HUES48 (cell line): ENCODE data around the gene ETV2.

ENCODE experiments used
- H3K27ac ChIP-seq: one replicate; pipeline ENCODE4 v1.7.0; 2013; ENCODE audit warnings: low read depth, low read length, inconsistent platforms
- H3K27me3 ChIP-seq: 2 replicates; pipeline ENCODE4 v1.6.1; 2013; ENCODE audit warnings: mild to moderate bottlenecking, low read length; ENCODE audit not compliant: control insufficient read depth, insufficient read depth
- H3K36me3 ChIP-seq: 2 replicates; pipeline ENCODE4 v1.6.1; 2013; ENCODE audit warnings: low read length; ENCODE audit not compliant: control insufficient read depth, insufficient read depth
- H3K4me1 ChIP-seq: 2 replicates; pipeline ENCODE4 v1.6.1; 2013; ENCODE audit warnings: mild to moderate bottlenecking, low read length; ENCODE audit not compliant: control insufficient read depth, insufficient read depth
- H3K4me3 ChIP-seq: 2 replicates; pipeline ENCODE4 v1.5.1; 2013; ENCODE audit warnings: mild to moderate bottlenecking, low read depth, low read length
- H3K9ac ChIP-seq: 2 replicates; pipeline ENCODE4 v1.6.1; 2013; ENCODE audit warnings: mild to moderate bottlenecking, low read depth, low read length, moderate library complexity
- H3K9me3 ChIP-seq: 2 replicates; pipeline ENCODE4 v1.6.1; 2013; ENCODE audit warnings: low read length; ENCODE audit not compliant: control insufficient read depth, insufficient read depth

The ETV2 gene

DNA sequence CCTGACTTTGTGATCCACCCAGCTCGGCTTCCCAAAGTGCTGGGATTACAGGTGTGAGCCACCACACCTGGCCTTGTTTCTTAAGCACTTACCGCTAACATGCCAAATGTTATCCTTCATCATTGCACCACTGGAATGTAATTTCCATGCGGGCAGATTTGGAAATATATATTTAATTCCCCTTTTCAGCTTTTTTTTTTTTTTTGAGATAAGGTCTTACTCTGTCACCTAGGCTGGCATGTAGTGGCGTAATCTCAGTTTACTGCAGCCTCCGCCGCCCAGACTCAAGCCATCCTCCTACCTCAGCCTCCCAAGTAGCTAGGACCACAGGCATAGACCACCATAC, 20.4 kb downstream of the ETV2 start:
- Histone ChIP-seq H3K9ac (no peak overlapping the region), H3K9me3 (no peaks in the 10 kb centered on the region), H3K27me3 (no peaks in the 10 kb centered on the region), H3K27ac (no peak overlapping the region), H3K4me1 (no peaks in the 10 kb centered on the region), H3K4me3 (no peak overlapping the region), H3K36me3 (peaks cover 39% of the 10 kb centered on the region)

DNA sequence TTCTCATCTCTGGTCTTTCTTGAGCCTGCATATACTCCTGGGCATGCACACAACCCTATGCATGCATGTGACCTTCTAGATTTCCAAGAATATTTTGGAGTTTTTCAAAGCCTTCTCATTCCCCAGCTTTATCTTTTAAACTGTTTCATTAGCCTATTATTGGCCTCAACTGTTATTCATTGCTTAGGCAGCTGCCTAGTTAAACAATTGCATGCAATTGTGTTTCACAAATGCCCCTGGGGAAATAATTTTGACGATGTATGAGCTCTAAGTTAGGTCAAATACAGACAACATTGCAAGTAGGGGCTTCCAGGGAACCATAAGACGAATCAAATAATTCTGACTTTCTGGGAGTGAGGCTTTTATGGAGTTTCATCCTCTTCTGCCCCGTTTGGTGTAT, 22.4 kb downstream of the ETV2 start:
- H3K27me3 ChIP-seq = no peaks in the 10 kb centered on the region
- H3K9me3 ChIP-seq = no peaks in the 10 kb centered on the region
- H3K4me3 ChIP-seq = no peak overlapping the region
- H3K27ac ChIP-seq = no peak overlapping the region
- peaks cover 19% of the 10 kb centered on the region for H3K36me3 ChIP-seq
- no peaks in the 10 kb centered on the region for H3K4me1 ChIP-seq
- H3K9ac ChIP-seq = no peak overlapping the region

DNA sequence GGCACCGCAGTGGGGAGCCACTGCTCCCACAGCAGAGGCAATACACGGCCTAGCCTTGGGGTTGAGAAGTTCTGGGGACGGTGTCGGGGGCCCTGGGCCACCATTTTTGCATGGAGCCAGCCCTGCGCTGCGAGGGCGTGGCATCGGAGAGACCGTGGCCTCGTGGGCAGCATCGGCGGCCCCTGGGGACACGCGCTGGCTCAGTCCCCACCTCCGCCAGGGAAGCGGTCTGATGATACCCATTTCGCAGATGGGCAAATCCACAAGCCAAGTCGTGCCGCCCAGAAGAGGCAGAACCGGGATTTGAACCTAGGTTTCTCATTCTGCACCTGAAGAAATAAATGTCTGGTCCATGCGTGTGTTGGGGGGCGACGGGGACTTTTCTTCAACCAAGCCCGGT, 23.6 kb downstream of the ETV2 start:
- no peak overlapping the region for H3K4me3 ChIP-seq
- no peak overlapping the region for H3K27ac ChIP-seq
- H3K9ac ChIP-seq = no peak overlapping the region

DNA sequence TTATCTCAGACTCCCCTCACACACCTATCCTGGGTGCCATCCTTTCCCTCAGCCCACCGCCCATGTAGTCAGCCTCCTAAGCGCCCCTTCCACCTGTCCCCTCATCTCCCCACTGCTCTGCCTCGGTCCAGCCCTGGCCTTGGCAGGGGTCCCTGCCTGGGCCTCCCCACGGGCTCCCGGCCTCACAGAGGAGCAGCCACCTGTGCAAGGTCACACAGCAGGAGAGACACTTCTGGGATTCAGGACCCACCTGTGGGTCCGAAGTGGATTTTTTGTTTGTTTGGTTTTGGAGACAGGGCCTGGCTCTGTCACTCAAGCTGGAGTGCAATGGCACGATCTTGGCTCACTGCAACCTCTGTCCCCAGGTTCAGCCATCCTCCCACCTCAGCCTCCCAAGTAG, 24.1 kb downstream of the ETV2 start:
- H3K27me3 ChIP-seq = no peaks in the 10 kb centered on the region
- H3K4me3 ChIP-seq = no peak overlapping the region
- H3K36me3 ChIP-seq = peaks cover 8% of the 10 kb centered on the region; the same call in 1 of the 2 replicates
- no peaks in the 10 kb centered on the region for H3K4me1 ChIP-seq
- H3K9ac ChIP-seq = no peak overlapping the region
- no peak overlapping the region for H3K27ac ChIP-seq
- H3K9me3 ChIP-seq = no peaks in the 10 kb centered on the region

More for the DNA sequence above, 23.6 kb downstream of the ETV2 start:
- H3K4me1 ChIP-seq = no peaks in the 10 kb centered on the region
- peaks cover 8% of the 10 kb centered on the region; the same call in 1 of the 2 replicates for H3K36me3 ChIP-seq
- H3K27me3 ChIP-seq = no peaks in the 10 kb centered on the region
- no peaks in the 10 kb centered on the region for H3K9me3 ChIP-seq

DNA sequence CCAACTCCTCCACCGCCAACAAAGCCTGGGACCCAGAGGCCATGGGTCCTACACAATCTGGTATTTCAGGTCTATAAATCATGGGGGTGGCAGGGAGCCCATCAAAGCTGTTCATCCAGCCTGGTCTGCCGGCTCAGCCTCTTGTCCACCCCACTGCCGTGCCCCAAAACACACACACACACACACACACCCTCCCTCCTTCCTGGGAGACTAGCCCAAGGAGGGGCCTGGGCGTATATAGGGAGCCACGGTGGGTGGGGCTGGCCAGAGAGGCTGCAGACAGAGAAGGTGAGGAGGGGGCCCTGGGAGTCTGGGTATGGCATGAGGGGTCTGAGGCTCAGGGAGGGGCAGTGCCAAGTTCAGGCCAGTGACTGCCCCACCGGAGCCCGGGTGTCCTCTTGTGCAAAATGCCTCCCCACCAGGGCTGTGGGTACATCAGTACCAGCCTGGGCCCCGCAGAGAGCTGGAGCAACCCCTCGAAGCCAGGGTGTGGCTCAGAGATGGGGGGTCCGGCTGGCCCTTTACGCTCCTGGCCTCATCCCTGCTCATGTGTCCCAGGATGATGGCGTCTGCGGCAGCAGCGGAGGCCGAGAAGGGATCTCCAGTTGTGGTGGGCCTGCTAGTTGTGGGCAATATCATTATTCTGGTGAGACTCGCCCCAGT, 24.8 kb downstream of the ETV2 start, which contains the start of gene UPK1A:
TSS of gene UPK1A (plus strand) at position 267 of the 663 bp plus-strand sequence. CDS start at position 563, 296 bp downstream.
- H3K9ac ChIP-seq = no peak within 1 kb of the TSS
- no peaks in the 10 kb centered on the region for H3K27me3 ChIP-seq
- H3K4me3 ChIP-seq = no peak within 1 kb of the TSS
- H3K9me3 ChIP-seq = no peaks in the 10 kb centered on the region
- no peaks in the 10 kb centered on the region for H3K4me1 ChIP-seq
- H3K27ac ChIP-seq = no peak within 1 kb of the TSS
- H3K36me3 ChIP-seq = peaks cover 4% of the 10 kb centered on the region; the same call in 1 of the 2 replicates

DNA sequence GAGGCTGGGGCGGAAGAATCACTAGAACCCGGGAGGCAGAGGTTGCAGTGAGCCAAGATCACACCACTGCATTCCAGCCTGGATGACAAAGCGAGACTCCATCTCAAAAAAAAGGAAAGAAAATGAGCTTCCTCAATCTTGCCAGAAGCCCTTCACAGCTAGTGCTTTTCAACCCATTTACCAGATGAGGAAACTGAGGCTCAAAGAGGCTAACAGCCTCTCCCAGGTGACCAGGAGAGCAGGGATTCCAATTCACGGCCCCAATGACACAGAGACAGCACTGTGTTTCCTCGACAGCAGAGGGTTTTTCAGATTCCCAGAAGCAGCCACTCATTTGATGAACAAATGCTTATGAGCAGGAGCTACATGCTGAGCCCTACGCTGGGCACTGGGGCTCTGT, 28.0 kb downstream of the ETV2 start:
- Histone ChIP-seq H3K4me1 (no peaks in the 10 kb centered on the region), H3K27ac (no peak overlapping the region), H3K4me3 (no peak overlapping the region), H3K27me3 (no peaks in the 10 kb centered on the region), H3K9me3 (no peaks in the 10 kb centered on the region), H3K36me3 (no peaks in the 10 kb centered on the region), H3K9ac (no peak overlapping the region)

DNA sequence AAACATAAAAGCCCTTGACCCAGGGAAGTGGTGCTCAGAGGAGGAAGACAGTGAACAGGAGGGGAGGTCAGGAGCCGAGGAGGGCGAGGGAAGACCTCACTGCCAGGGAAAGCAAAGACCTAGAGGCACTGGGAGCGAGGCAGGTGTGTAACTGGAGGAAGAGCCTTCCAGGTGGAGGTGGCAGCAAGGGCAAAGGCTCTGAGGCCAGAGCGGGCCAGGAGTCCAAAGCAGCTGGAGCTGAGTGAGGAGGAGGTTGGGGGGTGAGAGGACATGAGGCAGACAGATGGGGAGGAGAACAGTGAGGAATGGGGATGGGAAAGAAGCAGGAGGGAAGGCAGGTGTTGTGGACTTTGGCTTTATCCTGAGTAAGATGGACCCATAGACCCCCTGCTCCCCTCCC, 28.4 kb downstream of the ETV2 start:
- no peaks in the 10 kb centered on the region for H3K36me3 ChIP-seq
- no peaks in the 10 kb centered on the region for H3K27me3 ChIP-seq
- no peaks in the 10 kb centered on the region for H3K4me1 ChIP-seq
- no peak overlapping the region for H3K27ac ChIP-seq
- H3K4me3 ChIP-seq = no peak overlapping the region
- H3K9ac ChIP-seq = no peak overlapping the region
- no peaks in the 10 kb centered on the region for H3K9me3 ChIP-seq

DNA sequence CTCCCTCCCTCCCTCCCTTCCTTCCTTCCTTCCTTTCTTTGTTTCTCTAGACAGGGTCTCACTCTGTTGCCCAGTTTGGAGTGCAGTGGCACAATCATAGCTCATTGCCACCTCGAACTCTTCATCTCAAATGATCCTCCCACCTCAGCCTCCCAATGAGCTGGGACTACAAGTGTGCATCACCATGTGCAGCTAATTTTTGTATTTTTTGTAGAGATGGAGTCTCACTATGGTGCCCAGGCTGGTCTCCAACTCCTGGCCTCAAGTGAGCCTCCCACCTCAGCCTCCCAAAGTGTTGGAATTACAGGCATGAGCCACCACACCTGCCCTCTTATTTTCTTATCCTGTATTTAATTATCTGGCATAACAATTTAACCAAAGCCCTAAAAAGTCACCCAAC, 29.1 kb downstream of the ETV2 start:
- H3K4me3 ChIP-seq = no peak overlapping the region
- no peaks in the 10 kb centered on the region for H3K27me3 ChIP-seq
- no peaks in the 10 kb centered on the region for H3K36me3 ChIP-seq
- no peak overlapping the region for H3K9ac ChIP-seq
- no peaks in the 10 kb centered on the region for H3K4me1 ChIP-seq
- no peaks in the 10 kb centered on the region for H3K9me3 ChIP-seq
- H3K27ac ChIP-seq = no peak overlapping the region

DNA sequence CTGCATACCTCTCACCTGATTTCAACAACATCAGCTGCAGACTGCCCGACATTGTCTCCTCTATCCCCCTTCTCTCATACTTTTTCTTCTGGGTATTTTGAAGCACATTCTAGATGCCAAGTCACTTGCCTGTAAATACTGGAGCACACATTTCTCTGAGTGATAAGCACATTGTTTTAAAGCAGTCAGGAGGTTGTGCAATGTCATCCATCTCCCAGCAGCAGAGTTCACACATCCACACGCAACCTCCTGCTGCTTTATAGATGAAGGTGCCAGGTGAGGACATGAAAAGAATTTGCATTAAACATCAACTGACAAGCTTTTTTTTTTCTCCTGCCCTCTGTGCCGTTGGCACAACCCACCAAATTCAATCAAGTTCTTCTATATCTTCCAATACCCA, 30.3 kb downstream of the ETV2 start:
- Histone ChIP-seq H3K9ac (no peak overlapping the region), H3K27ac (no peak overlapping the region), H3K4me3 (no peak overlapping the region), H3K9me3 (no peaks in the 10 kb centered on the region), H3K27me3 (no peaks in the 10 kb centered on the region), H3K4me1 (no peaks in the 10 kb centered on the region), H3K36me3 (no peaks in the 10 kb centered on the region)

DNA sequence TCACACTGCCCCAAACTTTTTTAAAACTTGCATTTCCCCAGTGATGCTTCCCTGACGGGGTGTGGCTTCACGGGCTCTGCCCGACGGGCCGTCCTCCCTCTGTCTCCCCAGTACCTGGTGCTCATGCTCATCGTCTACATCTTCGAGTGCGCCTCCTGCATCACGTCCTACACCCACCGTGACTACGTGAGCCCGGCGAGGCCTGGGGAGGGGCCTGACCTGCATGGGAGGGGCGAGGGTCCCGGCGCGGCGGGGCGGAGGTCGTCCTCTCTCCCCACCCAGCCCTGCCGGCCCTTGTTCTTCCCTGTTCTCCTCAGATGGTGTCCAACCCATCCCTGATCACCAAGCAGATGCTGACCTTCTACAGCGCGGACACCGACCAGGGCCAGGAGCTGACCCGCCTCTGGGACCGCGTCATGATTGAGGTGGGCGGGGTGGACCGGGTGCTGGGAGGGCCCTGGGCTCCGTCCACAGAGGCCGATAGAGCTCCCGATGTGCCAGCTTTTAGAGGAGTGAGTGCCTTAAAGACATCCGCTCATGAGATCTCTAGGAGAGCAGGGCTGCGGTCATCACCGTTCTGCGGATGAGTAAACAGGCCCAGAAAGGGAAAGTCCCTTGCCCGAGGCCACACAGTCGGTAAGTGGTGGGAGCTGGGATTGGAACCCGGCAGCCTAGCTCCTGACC, 31.7 kb downstream of the ETV2 start:
- Histone ChIP-seq H3K9me3 (no peaks in the 10 kb centered on the region), H3K36me3 (no peaks in the 10 kb centered on the region), H3K27ac (no peak overlapping the region), H3K4me3 (peak overlapping the region; percentile 69), H3K4me1 (no peaks in the 10 kb centered on the region), H3K27me3 (no peaks in the 10 kb centered on the region), H3K9ac (no peak overlapping the region)

DNA sequence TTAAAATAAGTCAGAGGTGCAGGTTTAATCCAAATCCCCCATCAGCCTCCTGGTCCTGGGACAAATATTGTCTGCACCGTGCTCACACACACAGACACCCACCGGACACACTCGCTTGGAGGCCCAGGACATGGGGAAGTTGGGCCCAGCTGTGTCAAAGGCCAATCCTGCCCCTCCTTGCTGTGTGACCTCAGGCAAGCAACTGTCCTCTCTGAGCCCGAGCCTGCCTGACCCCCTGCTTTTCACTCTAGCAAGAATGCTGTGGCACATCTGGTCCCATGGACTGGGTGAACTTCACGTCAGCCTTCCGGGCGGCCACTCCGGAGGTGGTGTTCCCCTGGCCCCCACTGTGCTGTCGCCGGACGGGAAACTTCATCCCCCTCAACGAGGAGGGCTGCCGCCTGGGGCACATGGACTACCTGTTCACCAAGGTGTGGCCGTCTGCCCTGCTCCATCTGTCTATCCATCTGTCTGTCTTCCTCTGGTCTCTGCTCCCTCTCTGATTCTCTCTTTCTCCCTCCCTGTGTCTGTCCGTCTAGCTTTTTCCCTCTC, 34.1 kb downstream of the ETV2 start:
- no peaks in the 10 kb centered on the region for H3K4me1 ChIP-seq
- H3K9me3 ChIP-seq = no peaks in the 10 kb centered on the region
- H3K27me3 ChIP-seq = no peaks in the 10 kb centered on the region
- no peak overlapping the region for H3K27ac ChIP-seq
- no peaks in the 10 kb centered on the region for H3K36me3 ChIP-seq
- H3K9ac ChIP-seq = no peak overlapping the region
- no peak overlapping the region for H3K4me3 ChIP-seq
